Hepatocyte (in vitro differentiated cells): ENCODE data around the gene MCOLN3. TPM values are rescaled to one million over a fixed set of nuclear protein-coding genes. Genes with fewer than 3 reads are reported as not detected.
"Not testable (repeated sequence)": the region's sequence is repeated elsewhere in the genome, so short reads cannot be mapped to it uniquely, and the experiment has no call there.

Experiments
- DNase-seq: peaks from one replicate; pipeline ENCODE4 v3.0.0-alpha.2; 2016; ENCODE audit warnings: low spot score
- H2AFZ ChIP-seq: fragments of 200-600 bp; sonication (generic); 2 replicates; pipeline ENCODE4 v1.6.0; 2016; ENCODE audit warnings: antibody characterized with exemption, mild to moderate bottlenecking
- H3K27ac ChIP-seq: fragments of 200-600 bp; sonication (generic); 2 replicates; pipeline ENCODE4 v1.5.1; 2016; ENCODE audit warnings: mild to moderate bottlenecking
- H3K27me3 ChIP-seq: fragments of 200-600 bp; sonication (generic); 2 replicates; pipeline ENCODE4 v1.6.1; 2016
- H3K36me3 ChIP-seq: fragments of 200-600 bp; sonication (generic); replicated peaks from 2 replicates; pipeline ENCODE4 v1.5.1; 2016; ENCODE audit warnings: low read depth; ENCODE audit not compliant: insufficient read depth
- H3K4me1 ChIP-seq: fragments of 200-600 bp; sonication (generic); 2 replicates; pipeline ENCODE4 v1.5.1; 2016; ENCODE audit warnings: mild to moderate bottlenecking, moderate library complexity; ENCODE audit not compliant: insufficient read depth
- H3K4me2 ChIP-seq: fragments of 200-600 bp; sonication (generic); 2 replicates; pipeline ENCODE4 v1.6.0; 2016
- H3K4me3 ChIP-seq: fragments of 200-600 bp; sonication (generic); 2 replicates; pipeline ENCODE4 v1.5.1; 2016; ENCODE audit warnings: mild to moderate bottlenecking
- H3K79me2 ChIP-seq: fragments of 200-600 bp; sonication (generic); 2 replicates; pipeline ENCODE4 v1.6.0; 2017; ENCODE audit warnings: mild to moderate bottlenecking
- H3K9me2 ChIP-seq: fragments of 200-600 bp; sonication (generic); replicated peaks from 2 replicates; pipeline ENCODE4 v1.6.0; 2017; ENCODE audit warnings: mild to moderate bottlenecking; ENCODE audit not compliant: insufficient read depth
- H3K9me3 ChIP-seq: fragments of 200-600 bp; sonication (generic); 2 replicates; pipeline ENCODE4 v1.5.1; 2016; ENCODE audit warnings: low read depth, mild to moderate bottlenecking
- H4K20me1 ChIP-seq: fragments of 200-600 bp; sonication (generic); 2 replicates; pipeline ENCODE4 v1.6.0; 2016; ENCODE audit warnings: mild to moderate bottlenecking; ENCODE audit not compliant: insufficient read depth, poor library complexity, severe bottlenecking
- CTCF ChIP-seq: fragments of 200-600 bp; sonication (generic); IDR thresholded peaks from 2 replicates; pipeline ENCODE4 v1.5.1; 2016; ENCODE audit warnings: antibody characterized with exemption, mild to moderate bottlenecking; ENCODE audit not compliant: poor library complexity
- EZH2 ChIP-seq: fragments of 200-600 bp; sonication (generic); IDR thresholded peaks from 2 replicates; pipeline ENCODE4 v1.6.1; 2016; ENCODE audit warnings: antibody characterized with exemption, mild to moderate bottlenecking, borderline replicate concordance
- EZH2phosphoT487 ChIP-seq: fragments of 200-600 bp; sonication (generic); IDR thresholded peaks from one replicate; pipeline ENCODE4 v1.6.1; 2018; ENCODE audit warnings: antibody characterized with exemption, mild to moderate bottlenecking, low read depth, moderate library complexity; ENCODE audit not compliant: unreplicated experiment, severe bottlenecking
- WGBS: methylation state at CpG from one replicate; pipeline ENCODE4 v1.1.6; 2016; ENCODE audit warnings: low lambda C conversion rate; ENCODE audit errors: missing lambda C conversion rate; 5-methylcytosine and 5-hydroxymethylcytosine counted together
- polyA plus RNA-seq: library from polyadenylated mRNA; unstranded; fragments of >200 nt; fragmentation: Nextera tagmentation; extraction: Ambion mirVana; gene quantifications from 2 replicates; pipeline ENCODE4 v1.2.1, GENCODE V29; 2016
- total RNA-seq: library from RNA; depleted of rRNA; stranded (reverse); fragments of >200 nt; gene quantifications from 2 replicates; pipeline ENCODE4 v1.2.3, GENCODE V29; 2014

Gene MCOLN3
- total and polyA plus RNA-seq, 2 experiments from 2014 or later, result 13.9 to 16.4 TPM

GRCh38 chr1:84988588-84988987, 59.7 kb downstream of the MCOLN3 start:
- no peaks in the 10 kb centered on the region for H3K79me2 ChIP-seq
- no peak overlapping the region for H3K27ac ChIP-seq
- DNase-seq, result no peak
- TF ChIP-seq EZH2phosphoT487 (no peak), EZH2 (no peak), CTCF (no peak)
- no peaks in the 10 kb centered on the region for H3K9me2 ChIP-seq
- H3K36me3 ChIP-seq, result no peaks in the 10 kb centered on the region
- H3K9me3 ChIP-seq, result no peaks in the 10 kb centered on the region
- no peak overlapping the region for H3K4me2 ChIP-seq
- 75% methylated on average over 2 of the region's 2 CpGs for WGBS
- no peak overlapping the region for H3K4me3 ChIP-seq
- no peaks in the 10 kb centered on the region for H4K20me1 ChIP-seq
- no peak overlapping the region for H2AFZ ChIP-seq
- H3K27me3 ChIP-seq, result no peaks in the 10 kb centered on the region
- H3K4me1 ChIP-seq, result no peaks in the 10 kb centered on the region

- 85% methylated on average over 3 of the region's 3 CpGs for WGBS
- not testable (repeated sequence) for DNase-seq
Observed at GRCh38 chr1:84986561-84986960, 61.7 kb downstream of the MCOLN3 start.

GRCh38 chr1:84985365-84985764, 62.9 kb downstream of the MCOLN3 start:
- H2AFZ ChIP-seq, result no peak overlapping the region
- no peaks in the 10 kb centered on the region for H3K27me3 ChIP-seq
- DNase-seq, result no peak
- H4K20me1 ChIP-seq, result no peaks in the 10 kb centered on the region
- H3K4me1 ChIP-seq, result no peaks in the 10 kb centered on the region
- no peak overlapping the region for H3K27ac ChIP-seq
- no peaks in the 10 kb centered on the region for H3K79me2 ChIP-seq
- no peaks in the 10 kb centered on the region for H3K36me3 ChIP-seq
- H3K4me3 ChIP-seq, result no peak overlapping the region
- no peaks in the 10 kb centered on the region for H3K9me3 ChIP-seq
- no peaks in the 10 kb centered on the region for H3K9me2 ChIP-seq
- TF ChIP-seq EZH2, result no peak
- no peak for TF ChIP-seq EZH2phosphoT487
- no peak for TF ChIP-seq CTCF
- no peak overlapping the region for H3K4me2 ChIP-seq

More at GRCh38 chr1:84986561-84986960, 61.7 kb downstream of the MCOLN3 start:
- not testable (repeated sequence) for H3K36me3 ChIP-seq, H4K20me1 ChIP-seq, H3K4me3 ChIP-seq, H3K9me2 ChIP-seq, H2AFZ ChIP-seq, H3K27me3 ChIP-seq, H3K27ac ChIP-seq, H3K4me2 ChIP-seq, H3K4me1 ChIP-seq, H3K79me2 ChIP-seq, H3K9me3 ChIP-seq

GRCh38 chr1:84982395-84982794, 65.9 kb downstream of the MCOLN3 start:
- Histone ChIP-seq H3K4me3 (no peak overlapping the region), H3K9me2 (no peaks in the 10 kb centered on the region), H3K79me2 (no peaks in the 10 kb centered on the region), H3K4me2 (no peak overlapping the region), H3K36me3 (no peaks in the 10 kb centered on the region), H3K27ac (no peak overlapping the region), H3K4me1 (no peaks in the 10 kb centered on the region), H4K20me1 (no peaks in the 10 kb centered on the region), H2AFZ (no peak overlapping the region), H3K27me3 (no peaks in the 10 kb centered on the region), H3K9me3 (no peaks in the 10 kb centered on the region)
- TF ChIP-seq EZH2, result no peak
- no peak for TF ChIP-seq CTCF
- TF ChIP-seq EZH2phosphoT487, result no peak
- WGBS, result 95% methylated on average over 2 of the region's 2 CpGs
- no peak for DNase-seq
